Stimulated activated CD8-positive, alpha-beta memory T cell treated with anti-CD3 and anti-CD28 coated beads, Interleukin-4, amount 100 ng/mL, for 24 hours (primary cell): ENCODE results near the gene OSBPL7.
A peak's percentile ranks its signal among the peaks of the same experiment; 100 is the strongest.

Experiments
- DNase-seq: peaks from one replicate; pipeline ENCODE4 v3.0.0-alpha.2; 2020; ENCODE audit warnings: low read depth

The OSBPL7 gene

GRCh38 chr17:47821424-47822391 lies at the start of gene OSBPL7:
Gene OSBPL7 (minus strand): TSS chr17:47821794. CDS start chr17:47820278, 1,516 bp downstream.
- DNase-seq: peak; percentile 65

- DNase-seq: no peak
Observed at GRCh38 chr17:47871048-47871447, 49.5 kb upstream of the OSBPL7 start.

- no peak for DNase-seq
Observed at GRCh38 chr17:47870056-47870455, 48.5 kb upstream of the OSBPL7 start.

- no peak for DNase-seq
Observed at GRCh38 chr17:47869114-47869513, 47.5 kb upstream of the OSBPL7 start.

- no peak for DNase-seq
Observed at GRCh38 chr17:47867813-47868533, 46.4 kb upstream of the OSBPL7 start.

GRCh38 chr17:47866941-47867340 lies 45.3 kb upstream of the OSBPL7 start:
- no peak for DNase-seq

- no peak for DNase-seq
Observed at GRCh38 chr17:47864791-47865216, 43.2 kb upstream of the OSBPL7 start.

- no peak for DNase-seq
Observed at GRCh38 chr17:47862621-47863440, 41.2 kb upstream of the OSBPL7 start.

GRCh38 chr17:47860386-47860785 lies 38.8 kb upstream of the OSBPL7 start:
- no peak for DNase-seq

- DNase-seq: no peak
Observed at GRCh38 chr17:47857551-47858455, 36.2 kb upstream of the OSBPL7 start.

GRCh38 chr17:47856830-47857229 lies 35.2 kb upstream of the OSBPL7 start:
- no peak for DNase-seq

GRCh38 chr17:47855737-47856136 lies 34.1 kb upstream of the OSBPL7 start:
- no peak for DNase-seq

- DNase-seq: no peak
Observed at GRCh38 chr17:47853616-47854015, 32.0 kb upstream of the OSBPL7 start.

GRCh38 chr17:47852113-47852949 lies 30.7 kb upstream of the OSBPL7 start:
- DNase-seq: no peak

GRCh38 chr17:47851764-47852112 lies 30.1 kb upstream of the OSBPL7 start:
- DNase-seq: no peak

- peak; percentile 57 for DNase-seq
Observed at GRCh38 chr17:47850692-47851573, 29.3 kb upstream of the OSBPL7 start, which contains the start of gene SP6. Gene SP6 (minus strand): TSS chr17:47851163. CDS start chr17:47848429, 2,734 bp downstream.

GRCh38 chr17:47850373-47850691 lies 28.7 kb upstream of the OSBPL7 start:
- no peak for DNase-seq

- DNase-seq: no peak
Observed at GRCh38 chr17:47848198-47848513, 26.6 kb upstream of the OSBPL7 start.
